ENCODE data around the gene DLK2.
"Not testable (repeated sequence)": the region's sequence is repeated elsewhere in the genome, so short reads cannot be mapped to it uniquely, and the experiment has no call there.

DLK2 gene

GRCh38 chr6:43467752-43468151 is 12.4 kb upstream of the DLK2 start:
- no peaks in the 10 kb centered on the region for H3K36me3 ChIP-seq (replicated peaks in 1 of 2; ENCODE audit: control insufficient read depth in 2 of 2, insufficient read depth in 2 of 2, low read length in 2 of 2)
- H3K27ac ChIP-seq (replicated peaks; ENCODE audit: low read length) = no peak overlapping the region
- peaks cover 0 to 2% of the 10 kb centered on the region in 2 donors for H3K9me3 ChIP-seq (replicated peaks in 1 of 2; ENCODE audit: control insufficient read depth in 2 of 2, insufficient read depth in 1 of 2, low read depth in 1 of 2, low read length in 2 of 2)
- H2BK120ac ChIP-seq (ENCODE audit: low read depth, low read length) = no peak overlapping the region
- no CpG with 5 or more reads among the region's 4 CpGs for WGBS, 2 donors (ENCODE audit: extremely low coverage in 2 of 2, insufficient read length in 2 of 2, insufficient replicate concordance in 1 of 2)
- peaks cover 9% of the 10 kb centered on the region in 2 donors for H3K4me1 ChIP-seq (ENCODE audit: control insufficient read depth in 2 of 2, insufficient read depth in 1 of 2, low read depth in 1 of 2, low read length in 2 of 2)
- peaks cover 0 to 30% (median 0%) of the 10 kb centered on the region in 3 experiments for H3K27me3 ChIP-seq (ENCODE audit: control insufficient read depth in 3 of 3, insufficient read depth in 3 of 3, low read depth in 1 of 3, low read length in 3 of 3)
- no peak overlapping the region for H3K4ac ChIP-seq (ENCODE audit: low read length)
- no peak overlapping the region for H3K9ac ChIP-seq (ENCODE audit: low read depth, low read length, poor library complexity)
- H3K18ac ChIP-seq (ENCODE audit: low read length) = no peak overlapping the region
- H3K4me3 ChIP-seq (ENCODE audit: low read length in 2 of 2) = no peak overlapping the region
- no peak overlapping the region for H2AK5ac ChIP-seq (ENCODE audit: low read depth, low read length)
- no peak overlapping the region for H4K91ac ChIP-seq (ENCODE audit: low read depth, low read length, poor library complexity)
- no peak overlapping the region for H3K14ac ChIP-seq (ENCODE audit: low read length)
- no peaks in the 10 kb centered on the region for H3K79me1 ChIP-seq (ENCODE audit: low read depth, low read length)
- H3K23ac ChIP-seq (ENCODE audit: low read depth, low read length, poor library complexity) = no peak overlapping the region
- H2BK12ac ChIP-seq (ENCODE audit: low read length) = no peak overlapping the region
- H4K8ac ChIP-seq (ENCODE audit: low read depth, low read length) = no peak overlapping the region
- H2BK15ac ChIP-seq (ENCODE audit: low read length) = no peak overlapping the region
- no peak overlapping the region for H2BK5ac ChIP-seq (ENCODE audit: low read length)
- H3K4me2 ChIP-seq (ENCODE audit: insufficient read depth, low read length, poor library complexity, severe bottlenecking) = no peak overlapping the region
- H2AFZ ChIP-seq (ENCODE audit: low read length) = peak overlapping the region; percentile 23
- DNase-seq (ENCODE audit: low spot score) = no peak

GRCh38 chr6:43467265-43467664 is 11.9 kb upstream of the DLK2 start:
- not testable (repeated sequence) for DNase-seq (ENCODE audit: low spot score); H2AK5ac ChIP-seq (ENCODE audit: low read depth, low read length); H4K8ac ChIP-seq (ENCODE audit: low read depth, low read length); H2BK5ac ChIP-seq (ENCODE audit: low read length); H3K18ac ChIP-seq (ENCODE audit: low read length); H3K23ac ChIP-seq (ENCODE audit: low read depth, low read length, poor library complexity); H3K36me3 ChIP-seq (replicated peaks in 1 of 2; ENCODE audit: control insufficient read depth in 2 of 2, insufficient read depth in 2 of 2, low read length in 2 of 2); H3K9me3 ChIP-seq (replicated peaks in 1 of 2; ENCODE audit: control insufficient read depth in 2 of 2, insufficient read depth in 1 of 2, low read depth in 1 of 2, low read length in 2 of 2); H2BK15ac ChIP-seq (ENCODE audit: low read length); H2BK120ac ChIP-seq (ENCODE audit: low read depth, low read length); H3K14ac ChIP-seq (ENCODE audit: low read length); H3K4me2 ChIP-seq (ENCODE audit: insufficient read depth, low read length, poor library complexity, severe bottlenecking); H3K9ac ChIP-seq (ENCODE audit: low read depth, low read length, poor library complexity); H3K4ac ChIP-seq (ENCODE audit: low read length); H4K91ac ChIP-seq (ENCODE audit: low read depth, low read length, poor library complexity); H2BK12ac ChIP-seq (ENCODE audit: low read length); H3K79me1 ChIP-seq (ENCODE audit: low read depth, low read length); H3K4me1 ChIP-seq (ENCODE audit: control insufficient read depth in 2 of 2, insufficient read depth in 1 of 2, low read depth in 1 of 2, low read length in 2 of 2); H3K27ac ChIP-seq (replicated peaks; ENCODE audit: low read length); H3K4me3 ChIP-seq (ENCODE audit: low read length in 2 of 2)
- Histone ChIP-seq H2AFZ (ENCODE audit: low read length) (peak overlapping the region; percentile 64), H3K27me3 (ENCODE audit: control insufficient read depth in 3 of 3, insufficient read depth in 3 of 3, low read depth in 1 of 3, low read length in 3 of 3) (peaks cover 0 to 34% (median 0%) of the 10 kb centered on the region in 3 experiments)
- WGBS, 2 donors (ENCODE audit: extremely low coverage in 2 of 2, insufficient read length in 2 of 2, insufficient replicate concordance in 1 of 2) = no CpG with 5 or more reads among the region's 5 CpGs

- H3K18ac ChIP-seq (ENCODE audit: low read length) = no peak overlapping the region
- H2AFZ ChIP-seq (ENCODE audit: low read length) = no peak overlapping the region
- no CpG with 5 or more reads among the region's 2 CpGs for WGBS, 2 donors (ENCODE audit: extremely low coverage in 2 of 2, insufficient read length in 2 of 2, insufficient replicate concordance in 1 of 2)
These were observed 10.6 kb upstream of the DLK2 start for GRCh38 chr6:43465948-43466347.

GRCh38 chr6:43464337-43464736 is 9.0 kb upstream of the DLK2 start:
- no peak for DNase-seq (ENCODE audit: low spot score)
- Histone ChIP-seq H3K36me3 (replicated peaks in 1 of 2; ENCODE audit: control insufficient read depth in 2 of 2, insufficient read depth in 2 of 2, low read length in 2 of 2) (no peaks in the 10 kb centered on the region), H2AK5ac (ENCODE audit: low read depth, low read length) (no peak overlapping the region), H2BK120ac (ENCODE audit: low read depth, low read length) (no peak overlapping the region), H3K23ac (ENCODE audit: low read depth, low read length, poor library complexity) (no peak overlapping the region), H3K79me1 (ENCODE audit: low read depth, low read length) (no peaks in the 10 kb centered on the region), H3K9me3 (replicated peaks in 1 of 2; ENCODE audit: control insufficient read depth in 2 of 2, insufficient read depth in 1 of 2, low read depth in 1 of 2, low read length in 2 of 2) (peaks cover 0 to 2% of the 10 kb centered on the region in 2 donors), H2BK15ac (ENCODE audit: low read length) (no peak overlapping the region), H3K14ac (ENCODE audit: low read length) (no peak overlapping the region), H2BK5ac (ENCODE audit: low read length) (no peak overlapping the region), H3K27ac (replicated peaks; ENCODE audit: low read length) (no peak overlapping the region), H3K9ac (ENCODE audit: low read depth, low read length, poor library complexity) (no peak overlapping the region), H4K91ac (ENCODE audit: low read depth, low read length, poor library complexity) (no peak overlapping the region), H3K27me3 (ENCODE audit: control insufficient read depth in 3 of 3, insufficient read depth in 3 of 3, low read depth in 1 of 3, low read length in 3 of 3) (peaks cover 0 to 34% (median 0%) of the 10 kb centered on the region in 3 experiments), H3K4me3 (ENCODE audit: low read length in 2 of 2) (no peak overlapping the region), H2BK12ac (ENCODE audit: low read length) (no peak overlapping the region), H4K8ac (ENCODE audit: low read depth, low read length) (no peak overlapping the region), H3K4me1 (ENCODE audit: control insufficient read depth in 2 of 2, insufficient read depth in 1 of 2, low read depth in 1 of 2, low read length in 2 of 2) (peaks cover 7 to 8% of the 10 kb centered on the region in 2 donors), H2AFZ (ENCODE audit: low read length) (no peak overlapping the region), H3K4ac (ENCODE audit: low read length) (no peak overlapping the region), H3K4me2 (ENCODE audit: insufficient read depth, low read length, poor library complexity, severe bottlenecking) (no peak overlapping the region), H3K18ac (ENCODE audit: low read length) (no peak overlapping the region)
- no CpG with 5 or more reads among the region's 8 CpGs for WGBS, 2 donors (ENCODE audit: extremely low coverage in 2 of 2, insufficient read length in 2 of 2, insufficient replicate concordance in 1 of 2)

More at GRCh38 chr6:43465948-43466347, 10.6 kb upstream of the DLK2 start:
- DNase-seq (ENCODE audit: low spot score) = no peak
- no peak overlapping the region for H2BK5ac ChIP-seq (ENCODE audit: low read length)
- no peak overlapping the region for H3K4ac ChIP-seq (ENCODE audit: low read length)
- H2BK15ac ChIP-seq (ENCODE audit: low read length) = no peak overlapping the region
- H3K9ac ChIP-seq (ENCODE audit: low read depth, low read length, poor library complexity) = no peak overlapping the region
- H2BK12ac ChIP-seq (ENCODE audit: low read length) = no peak overlapping the region
- peaks cover 9% of the 10 kb centered on the region in 2 donors for H3K4me1 ChIP-seq (ENCODE audit: control insufficient read depth in 2 of 2, insufficient read depth in 1 of 2, low read depth in 1 of 2, low read length in 2 of 2)
- H3K36me3 ChIP-seq (replicated peaks in 1 of 2; ENCODE audit: control insufficient read depth in 2 of 2, insufficient read depth in 2 of 2, low read length in 2 of 2) = no peaks in the 10 kb centered on the region
- H3K27ac ChIP-seq (replicated peaks; ENCODE audit: low read length) = no peak overlapping the region
- H4K8ac ChIP-seq (ENCODE audit: low read depth, low read length) = no peak overlapping the region
- H3K4me2 ChIP-seq (ENCODE audit: insufficient read depth, low read length, poor library complexity, severe bottlenecking) = no peak overlapping the region
- no peak overlapping the region for H2BK120ac ChIP-seq (ENCODE audit: low read depth, low read length)
- H3K79me1 ChIP-seq (ENCODE audit: low read depth, low read length) = no peaks in the 10 kb centered on the region
- H3K14ac ChIP-seq (ENCODE audit: low read length) = no peak overlapping the region
- H3K27me3 ChIP-seq (ENCODE audit: control insufficient read depth in 3 of 3, insufficient read depth in 3 of 3, low read depth in 1 of 3, low read length in 3 of 3) = peaks cover 0 to 34% (median 0%) of the 10 kb centered on the region in 3 experiments
- H3K23ac ChIP-seq (ENCODE audit: low read depth, low read length, poor library complexity) = no peak overlapping the region
- no peak overlapping the region for H2AK5ac ChIP-seq (ENCODE audit: low read depth, low read length)
- H3K4me3 ChIP-seq (ENCODE audit: low read length in 2 of 2) = no peak overlapping the region
- no peak overlapping the region for H4K91ac ChIP-seq (ENCODE audit: low read depth, low read length, poor library complexity)
- H3K9me3 ChIP-seq (replicated peaks in 1 of 2; ENCODE audit: control insufficient read depth in 2 of 2, insufficient read depth in 1 of 2, low read depth in 1 of 2, low read length in 2 of 2) = peaks cover 0 to 2% of the 10 kb centered on the region in 2 donors
